G401 (cell line): ENCODE results near the gene RRH. TPM values are rescaled to one million over a fixed set of nuclear protein-coding genes. Genes with fewer than 3 reads are reported as not detected.
"Not testable (repeated sequence)": the region's sequence is repeated elsewhere in the genome, so short reads cannot be mapped to it uniquely, and the experiment has no call there.

ENCODE experiments used
- DNase-seq: peaks from one replicate; pipeline ENCODE4 v3.0.0-alpha.2; 2015; ENCODE audit warnings: low spot score
- in situ Hi-C: cut with HindIII; loops from 2 replicates; pipeline ENCODE4 v1.10.0; 2016; ENCODE audit warnings: low sequenced_read_pairs, mixed read lengths
- total RNA-seq: library from RNA; depleted of rRNA; stranded (reverse); fragments of >200 nt; shearing (Covaris generic); gene quantifications from 2 replicates; pipeline ENCODE4 v1.2.3, GENCODE V29; 2014; rRNA removed

RRH gene
- not detected in 2 replicates for total RNA-seq

- in situ Hi-C loops = no loop called here
- DNase-seq = no peak
Measured at GRCh38 chr4:109827672-109828071, at the start of gene RRH. Gene RRH (plus strand): TSS chr4:109827972. CDS start chr4:109828028, 56 bp downstream.

GRCh38 chr4:109782092-109782491, 45.7 kb upstream of the RRH start:
- DNase-seq, in situ Hi-C loops: not testable (repeated sequence)

- DNase-seq = no peak
- in situ Hi-C loops = no loop called here
Measured at GRCh38 chr4:109786846-109787245, 40.9 kb upstream of the RRH start.

GRCh38 chr4:109787807-109788206, 40.0 kb upstream of the RRH start:
- in situ Hi-C loops = no loop called here
- DNase-seq = no peak

GRCh38 chr4:109795059-109795458, 32.7 kb upstream of the RRH start:
- in situ Hi-C loops = no loop called here

GRCh38 chr4:109798866-109799265, 28.9 kb upstream of the RRH start:
- DNase-seq = no peak
- in situ Hi-C loops = no loop called here

More at GRCh38 chr4:109795059-109795458, 32.7 kb upstream of the RRH start:
- no peak for DNase-seq

GRCh38 chr4:109801099-109801789, 26.5 kb upstream of the RRH start:
- no peak for DNase-seq
- in situ Hi-C loops = loop anchor here (25.0 kb wide), 1 partner anchor 364 kb away; the partner anchor contains the start of gene SEC24B

- in situ Hi-C loops = loop anchor here (25.0 kb wide), 1 partner anchor 365 kb away; the partner anchor contains the start of gene SEC24B
- DNase-seq = no peak
Measured at GRCh38 chr4:109801895-109802319, 25.9 kb upstream of the RRH start, which contains the start of gene CFI. Gene CFI (minus strand): TSS chr4:109801999. CDS start chr4:109801971, 28 bp downstream.

GRCh38 chr4:109803924-109804571, 23.7 kb upstream of the RRH start:
- peak; percentile 24 for DNase-seq
- in situ Hi-C loops = loop anchor here (25.0 kb wide), 1 partner anchor 367 kb away; the partner anchor contains the start of gene SEC24B

- in situ Hi-C loops = loop anchor here (25.0 kb wide), 1 partner anchor 372 kb away; the partner anchor contains the start of gene SEC24B
- DNase-seq = no peak
Measured at GRCh38 chr4:109809655-109810054, 18.1 kb upstream of the RRH start.

GRCh38 chr4:109810552-109811387, 17.0 kb upstream of the RRH start:
- in situ Hi-C loops = loop anchor here (25.0 kb wide), 1 partner anchor 373 kb away; the partner anchor contains the start of gene SEC24B
- DNase-seq = no peak

- no peak for DNase-seq
- in situ Hi-C loops = loop anchor here (25.0 kb wide), 1 partner anchor 374 kb away; the partner anchor contains the start of gene SEC24B
Measured at GRCh38 chr4:109811707-109812106, 16.1 kb upstream of the RRH start.

- in situ Hi-C loops = loop anchor here (25.0 kb wide), 1 partner anchor 378 kb away; the partner anchor contains the start of gene SEC24B
- peak; percentile 94 for DNase-seq
Measured at GRCh38 chr4:109815151-109816081, 12.4 kb upstream of the RRH start, which contains the start of gene GAR1. Gene GAR1 (plus strand): TSS chr4:109815762. CDS start chr4:109816165, 403 bp downstream.

GRCh38 chr4:109816082-109816442, 11.7 kb upstream of the RRH start:
- DNase-seq = no peak
- in situ Hi-C loops = loop anchor here (25.0 kb wide), 1 partner anchor 379 kb away; the partner anchor contains the start of gene SEC24B

GRCh38 chr4:109816894-109817293, 10.9 kb upstream of the RRH start:
- in situ Hi-C loops = loop anchor here (25.0 kb wide), 1 partner anchor 380 kb away; the partner anchor contains the start of gene SEC24B
- no peak for DNase-seq

- DNase-seq = no peak
- in situ Hi-C loops = loop anchor here (25.0 kb wide), 1 partner anchor 381 kb away; the partner anchor contains the start of gene SEC24B
Measured at GRCh38 chr4:109818268-109818667, 9.5 kb upstream of the RRH start.

- peak; percentile 34 for DNase-seq
- in situ Hi-C loops = loop anchor here (25.0 kb wide), 1 partner anchor 383 kb away; the partner anchor contains the start of gene SEC24B
Measured at GRCh38 chr4:109820563-109820962, 7.2 kb upstream of the RRH start.

GRCh38 chr4:109821185-109821584, 6.6 kb upstream of the RRH start:
- in situ Hi-C loops = loop anchor here (25.0 kb wide), 1 partner anchor 384 kb away; the partner anchor contains the start of gene SEC24B
- no peak for DNase-seq
